ENCODE measurements around the gene AP1S3.
"Not testable (repeated sequence)": the region's sequence is repeated elsewhere in the genome, so short reads cannot be mapped to it uniquely, and the experiment has no call there.

Gene AP1S3

GRCh38 chr2:223779877-223780276 lies 57.5 kb downstream of the AP1S3 start:
- Histone ChIP-seq H3K36me3 (ENCODE audit: control insufficient read depth, insufficient read depth, low read length, severe bottlenecking) (no peaks in the 10 kb centered on the region), H3K9ac (ENCODE audit: low read length) (no peak overlapping the region), H3K9me3 (ENCODE audit: control insufficient read depth, low read length) (no peaks in the 10 kb centered on the region), H3K4me1 (ENCODE audit: control insufficient read depth, insufficient read depth, low read length) (no peaks in the 10 kb centered on the region), H3K27me3 (replicated peaks; ENCODE audit: control insufficient read depth, insufficient read depth, low read length) (no peaks in the 10 kb centered on the region), H3K4me3 (ENCODE audit: low read length) (no peak overlapping the region)
- peak; percentile 49 for DNase-seq (ENCODE audit: low read depth)

- Histone ChIP-seq H3K4me1 (ENCODE audit: control insufficient read depth, insufficient read depth, low read length) (no peaks in the 10 kb centered on the region), H3K9ac (ENCODE audit: low read length) (no peak overlapping the region), H3K9me3 (ENCODE audit: control insufficient read depth, low read length) (no peaks in the 10 kb centered on the region), H3K4me3 (ENCODE audit: low read length) (no peak overlapping the region), H3K36me3 (ENCODE audit: control insufficient read depth, insufficient read depth, low read length, severe bottlenecking) (no peaks in the 10 kb centered on the region), H3K27me3 (replicated peaks; ENCODE audit: control insufficient read depth, insufficient read depth, low read length) (no peaks in the 10 kb centered on the region)
- DNase-seq (ENCODE audit: low read depth): no peak
Measured at GRCh38 chr2:223774193-223774592, 63.2 kb downstream of the AP1S3 start.

- Histone ChIP-seq H3K4me1 (ENCODE audit: control insufficient read depth, insufficient read depth, low read length) (no peaks in the 10 kb centered on the region), H3K9me3 (ENCODE audit: control insufficient read depth, low read length) (no peaks in the 10 kb centered on the region), H3K36me3 (ENCODE audit: control insufficient read depth, insufficient read depth, low read length, severe bottlenecking) (no peaks in the 10 kb centered on the region), H3K27me3 (replicated peaks; ENCODE audit: control insufficient read depth, insufficient read depth, low read length) (no peaks in the 10 kb centered on the region), H3K4me3 (ENCODE audit: low read length) (no peak overlapping the region), H3K9ac (ENCODE audit: low read length) (no peak overlapping the region)
- DNase-seq (ENCODE audit: low read depth): no peak
Measured at GRCh38 chr2:223772363-223772762, 65.0 kb downstream of the AP1S3 start.

GRCh38 chr2:223771475-223771874 lies 65.9 kb downstream of the AP1S3 start:
- Histone ChIP-seq H3K9me3 (ENCODE audit: control insufficient read depth, low read length) (no peaks in the 10 kb centered on the region), H3K9ac (ENCODE audit: low read length) (no peak overlapping the region), H3K4me3 (ENCODE audit: low read length) (no peak overlapping the region), H3K27me3 (replicated peaks; ENCODE audit: control insufficient read depth, insufficient read depth, low read length) (no peaks in the 10 kb centered on the region), H3K36me3 (ENCODE audit: control insufficient read depth, insufficient read depth, low read length, severe bottlenecking) (no peaks in the 10 kb centered on the region), H3K4me1 (ENCODE audit: control insufficient read depth, insufficient read depth, low read length) (no peaks in the 10 kb centered on the region)
- DNase-seq (ENCODE audit: low read depth): no peak

- Histone ChIP-seq H3K4me3 (ENCODE audit: low read length) (no peak overlapping the region), H3K9ac (ENCODE audit: low read length) (no peak overlapping the region), H3K4me1 (ENCODE audit: control insufficient read depth, insufficient read depth, low read length) (no peaks in the 10 kb centered on the region)
Measured at GRCh38 chr2:223768179-223768578, 69.2 kb downstream of the AP1S3 start.

GRCh38 chr2:223767341-223767740 lies 70.0 kb downstream of the AP1S3 start:
- Histone ChIP-seq H3K4me3 (ENCODE audit: low read length) (no peak overlapping the region), H3K4me1 (ENCODE audit: control insufficient read depth, insufficient read depth, low read length) (no peaks in the 10 kb centered on the region), H3K36me3 (ENCODE audit: control insufficient read depth, insufficient read depth, low read length, severe bottlenecking) (no peaks in the 10 kb centered on the region), H3K9ac (ENCODE audit: low read length) (no peak overlapping the region), H3K27me3 (replicated peaks; ENCODE audit: control insufficient read depth, insufficient read depth, low read length) (no peaks in the 10 kb centered on the region), H3K9me3 (ENCODE audit: control insufficient read depth, low read length) (no peaks in the 10 kb centered on the region)
- DNase-seq (ENCODE audit: low read depth): no peak

More at GRCh38 chr2:223768179-223768578, 69.2 kb downstream of the AP1S3 start:
- H3K27me3 ChIP-seq (replicated peaks; ENCODE audit: control insufficient read depth, insufficient read depth, low read length): no peaks in the 10 kb centered on the region
- H3K36me3 ChIP-seq (ENCODE audit: control insufficient read depth, insufficient read depth, low read length, severe bottlenecking): no peaks in the 10 kb centered on the region
- H3K9me3 ChIP-seq (ENCODE audit: control insufficient read depth, low read length): no peaks in the 10 kb centered on the region
- DNase-seq (ENCODE audit: low read depth): no peak

GRCh38 chr2:223765221-223765785 lies 72.1 kb downstream of the AP1S3 start:
- peaks cover 9% of the 10 kb centered on the region for H3K4me1 ChIP-seq (ENCODE audit: control insufficient read depth, insufficient read depth, low read length)
- H3K9ac ChIP-seq (ENCODE audit: low read length): no peak overlapping the region
- H3K4me3 ChIP-seq (ENCODE audit: low read length): no peak overlapping the region
- no peak for DNase-seq (ENCODE audit: low read depth)
- no peaks in the 10 kb centered on the region for H3K36me3 ChIP-seq (ENCODE audit: control insufficient read depth, insufficient read depth, low read length, severe bottlenecking)
- no peaks in the 10 kb centered on the region for H3K27me3 ChIP-seq (replicated peaks; ENCODE audit: control insufficient read depth, insufficient read depth, low read length)
- H3K9me3 ChIP-seq (ENCODE audit: control insufficient read depth, low read length): no peaks in the 10 kb centered on the region

- H3K4me1 ChIP-seq (ENCODE audit: control insufficient read depth, insufficient read depth, low read length): peaks cover 13% of the 10 kb centered on the region
- H3K4me3 ChIP-seq (ENCODE audit: low read length): no peak overlapping the region
- no peaks in the 10 kb centered on the region for H3K36me3 ChIP-seq (ENCODE audit: control insufficient read depth, insufficient read depth, low read length, severe bottlenecking)
- no peaks in the 10 kb centered on the region for H3K27me3 ChIP-seq (replicated peaks; ENCODE audit: control insufficient read depth, insufficient read depth, low read length)
- no peaks in the 10 kb centered on the region for H3K9me3 ChIP-seq (ENCODE audit: control insufficient read depth, low read length)
- DNase-seq (ENCODE audit: low read depth): no peak
- no peak overlapping the region for H3K9ac ChIP-seq (ENCODE audit: low read length)
Measured at GRCh38 chr2:223764796-223765195, 72.6 kb downstream of the AP1S3 start.

- H3K4me1 ChIP-seq (ENCODE audit: control insufficient read depth, insufficient read depth, low read length): peaks cover 13% of the 10 kb centered on the region
- no peak overlapping the region for H3K9ac ChIP-seq (ENCODE audit: low read length)
- H3K27me3 ChIP-seq (replicated peaks; ENCODE audit: control insufficient read depth, insufficient read depth, low read length): no peaks in the 10 kb centered on the region
- peak; percentile 38 for DNase-seq (ENCODE audit: low read depth)
- no peaks in the 10 kb centered on the region for H3K9me3 ChIP-seq (ENCODE audit: control insufficient read depth, low read length)
- no peaks in the 10 kb centered on the region for H3K36me3 ChIP-seq (ENCODE audit: control insufficient read depth, insufficient read depth, low read length, severe bottlenecking)
- H3K4me3 ChIP-seq (ENCODE audit: low read length): no peak overlapping the region
Measured at GRCh38 chr2:223762853-223763252, 74.5 kb downstream of the AP1S3 start.

GRCh38 chr2:223761746-223762145 lies 75.6 kb downstream of the AP1S3 start:
- not testable (repeated sequence) for DNase-seq (ENCODE audit: low read depth); H3K4me3 ChIP-seq (ENCODE audit: low read length); H3K36me3 ChIP-seq (ENCODE audit: control insufficient read depth, insufficient read depth, low read length, severe bottlenecking); H3K9me3 ChIP-seq (ENCODE audit: control insufficient read depth, low read length); H3K27me3 ChIP-seq (replicated peaks; ENCODE audit: control insufficient read depth, insufficient read depth, low read length); H3K9ac ChIP-seq (ENCODE audit: low read length)
- H3K4me1 ChIP-seq (ENCODE audit: control insufficient read depth, insufficient read depth, low read length): peaks cover 13% of the 10 kb centered on the region

- peak; percentile 72 for DNase-seq (ENCODE audit: low read depth)
Measured at GRCh38 chr2:223760838-223761502, 76.4 kb downstream of the AP1S3 start.

More at GRCh38 chr2:223760838-223761502, 76.4 kb downstream of the AP1S3 start:
- no peak overlapping the region for H3K4me3 ChIP-seq (ENCODE audit: low read length)
- H3K9ac ChIP-seq (ENCODE audit: low read length): no peak overlapping the region
- peaks cover 13% of the 10 kb centered on the region for H3K4me1 ChIP-seq (ENCODE audit: control insufficient read depth, insufficient read depth, low read length)
- no peaks in the 10 kb centered on the region for H3K9me3 ChIP-seq (ENCODE audit: control insufficient read depth, low read length)
- no peaks in the 10 kb centered on the region for H3K27me3 ChIP-seq (replicated peaks; ENCODE audit: control insufficient read depth, insufficient read depth, low read length)
- H3K36me3 ChIP-seq (ENCODE audit: control insufficient read depth, insufficient read depth, low read length, severe bottlenecking): no peaks in the 10 kb centered on the region

All from adipocyte (in vitro differentiated cells).